DMS53 treated with DMSO at 0.1 percent for 48 hours (cell line): ENCODE measurements around the gene LMTK3.

ENCODE experiments used
- DNase-seq: peaks from one replicate; lab custom pipeline; 2025; ENCODE audit not compliant: unreplicated experiment; lab: John Stamatoyannopoulos, UW

LMTK3 gene, protein sequence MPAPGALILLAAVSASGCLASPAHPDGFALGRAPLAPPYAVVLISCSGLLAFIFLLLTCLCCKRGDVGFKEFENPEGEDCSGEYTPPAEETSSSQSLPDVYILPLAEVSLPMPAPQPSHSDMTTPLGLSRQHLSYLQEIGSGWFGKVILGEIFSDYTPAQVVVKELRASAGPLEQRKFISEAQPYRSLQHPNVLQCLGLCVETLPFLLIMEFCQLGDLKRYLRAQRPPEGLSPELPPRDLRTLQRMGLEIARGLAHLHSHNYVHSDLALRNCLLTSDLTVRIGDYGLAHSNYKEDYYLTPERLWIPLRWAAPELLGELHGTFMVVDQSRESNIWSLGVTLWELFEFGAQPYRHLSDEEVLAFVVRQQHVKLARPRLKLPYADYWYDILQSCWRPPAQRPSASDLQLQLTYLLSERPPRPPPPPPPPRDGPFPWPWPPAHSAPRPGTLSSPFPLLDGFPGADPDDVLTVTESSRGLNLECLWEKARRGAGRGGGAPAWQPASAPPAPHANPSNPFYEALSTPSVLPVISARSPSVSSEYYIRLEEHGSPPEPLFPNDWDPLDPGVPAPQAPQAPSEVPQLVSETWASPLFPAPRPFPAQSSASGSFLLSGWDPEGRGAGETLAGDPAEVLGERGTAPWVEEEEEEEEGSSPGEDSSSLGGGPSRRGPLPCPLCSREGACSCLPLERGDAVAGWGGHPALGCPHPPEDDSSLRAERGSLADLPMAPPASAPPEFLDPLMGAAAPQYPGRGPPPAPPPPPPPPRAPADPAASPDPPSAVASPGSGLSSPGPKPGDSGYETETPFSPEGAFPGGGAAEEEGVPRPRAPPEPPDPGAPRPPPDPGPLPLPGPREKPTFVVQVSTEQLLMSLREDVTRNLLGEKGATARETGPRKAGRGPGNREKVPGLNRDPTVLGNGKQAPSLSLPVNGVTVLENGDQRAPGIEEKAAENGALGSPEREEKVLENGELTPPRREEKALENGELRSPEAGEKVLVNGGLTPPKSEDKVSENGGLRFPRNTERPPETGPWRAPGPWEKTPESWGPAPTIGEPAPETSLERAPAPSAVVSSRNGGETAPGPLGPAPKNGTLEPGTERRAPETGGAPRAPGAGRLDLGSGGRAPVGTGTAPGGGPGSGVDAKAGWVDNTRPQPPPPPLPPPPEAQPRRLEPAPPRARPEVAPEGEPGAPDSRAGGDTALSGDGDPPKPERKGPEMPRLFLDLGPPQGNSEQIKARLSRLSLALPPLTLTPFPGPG (N-terminal part only)

DNA sequence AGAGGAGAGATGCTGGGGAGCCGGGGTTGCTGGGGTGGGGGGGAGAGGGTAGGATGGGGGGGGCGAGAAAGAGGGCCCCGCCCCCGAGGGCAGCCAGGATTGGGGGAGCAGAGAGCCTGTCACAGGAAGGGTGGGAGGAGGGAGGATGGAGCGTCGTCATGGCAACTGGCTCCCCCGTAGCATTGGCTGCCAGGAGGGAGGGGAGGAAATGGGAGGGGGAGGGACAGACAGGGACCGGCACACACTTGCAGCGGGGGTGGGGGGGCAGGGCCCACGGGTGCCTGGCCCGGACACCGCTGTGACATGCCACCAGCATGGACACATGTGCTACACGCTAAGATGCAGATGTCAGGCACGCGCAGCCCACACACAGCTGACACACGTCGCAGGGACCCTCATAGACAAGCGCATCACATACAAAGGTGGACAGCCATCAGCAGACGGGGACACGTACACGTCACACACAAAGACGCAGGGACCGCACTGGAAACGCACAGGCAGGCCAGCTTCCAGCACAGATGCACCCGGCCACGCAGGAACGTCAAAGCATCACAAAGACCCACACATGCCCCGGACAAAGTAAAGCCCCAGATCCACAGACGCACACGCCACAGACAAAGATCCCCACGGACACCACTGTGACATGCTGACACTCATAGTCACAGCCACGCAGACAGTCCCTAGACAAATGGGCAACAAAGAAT lies at the start of gene LMTK3:
LMTK3 (minus strand) TSS at position 36 of the 704 bp plus-strand sequence. CDS start 259 bp downstream, outside the sequence.
- DNase-seq = peak; percentile 71

DNA sequence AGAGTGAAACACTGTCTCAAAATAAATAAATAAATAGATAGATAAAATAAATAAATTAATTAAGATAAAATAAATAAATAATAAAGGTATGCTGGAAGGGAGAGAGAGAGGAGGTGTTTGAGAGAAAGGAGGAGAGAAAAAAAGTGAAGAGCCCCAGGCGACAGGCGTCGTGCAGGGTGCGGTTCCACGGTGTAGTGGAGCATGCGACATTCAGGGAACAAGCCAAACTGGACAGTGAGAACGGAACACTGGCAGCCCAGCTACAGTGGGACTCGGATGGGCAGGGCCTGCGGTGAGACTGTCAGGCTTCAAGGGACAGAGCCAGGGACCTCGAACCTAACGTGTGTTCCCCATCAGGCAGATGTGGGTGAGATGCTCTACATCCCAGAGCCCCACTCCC lies 49.8 kb upstream of the LMTK3 start:
- no peak for DNase-seq

DNA sequence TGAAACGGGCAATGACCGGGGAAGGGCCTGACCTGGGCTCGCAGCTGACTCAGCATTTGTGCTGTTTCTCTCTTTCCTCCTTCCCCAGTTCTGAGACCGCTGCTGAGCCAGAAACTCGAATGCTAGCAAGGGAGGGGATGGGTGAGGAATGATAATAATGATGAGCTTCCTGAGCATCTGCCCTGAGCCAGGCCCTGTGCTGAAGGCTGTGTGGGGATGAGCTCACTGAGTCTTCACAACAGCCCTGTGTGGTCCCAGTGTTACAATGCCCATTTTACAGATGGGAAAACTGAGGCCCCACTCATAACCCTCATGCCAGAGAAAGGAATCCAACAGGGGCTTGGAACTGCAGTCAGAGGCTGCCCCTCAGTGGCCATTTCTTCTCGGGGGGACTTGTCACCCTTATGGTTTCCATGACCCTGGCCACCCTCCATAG lies 48.5 kb upstream of the LMTK3 start:
- no peak for DNase-seq

DNA sequence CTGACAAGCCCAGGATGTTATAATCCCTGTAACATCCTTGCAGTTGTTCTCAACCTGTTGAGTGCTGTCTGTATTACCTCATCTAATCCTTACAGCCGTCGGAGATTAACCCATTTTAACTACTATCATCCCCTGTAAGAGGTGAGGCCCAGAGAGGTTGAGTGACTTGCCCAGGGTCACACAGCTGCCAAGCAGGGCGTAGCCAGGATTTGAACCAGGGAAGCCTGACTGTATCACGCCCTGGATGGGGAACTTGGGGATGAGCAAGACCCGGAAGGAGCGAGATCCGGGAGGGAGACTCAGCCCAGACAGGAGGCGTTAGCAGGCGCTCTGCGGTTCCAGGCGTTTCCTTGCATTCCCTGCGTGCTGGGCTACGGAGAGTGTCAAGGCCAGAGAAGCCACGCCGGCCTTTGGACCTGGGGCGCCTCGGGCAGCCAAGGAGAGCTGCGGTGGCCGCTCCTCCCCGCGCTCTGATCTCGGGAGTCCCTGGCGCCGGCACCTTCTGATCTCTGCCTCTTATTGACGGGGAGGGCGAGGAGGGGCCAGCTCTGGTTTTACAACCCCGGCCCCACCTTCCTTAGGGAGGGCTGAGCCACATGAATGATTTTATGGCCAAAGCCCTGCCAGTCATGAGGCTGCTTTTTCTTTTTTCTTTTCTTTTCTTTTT lies 46.5 kb upstream of the LMTK3 start:
- DNase-seq = no peak

DNA sequence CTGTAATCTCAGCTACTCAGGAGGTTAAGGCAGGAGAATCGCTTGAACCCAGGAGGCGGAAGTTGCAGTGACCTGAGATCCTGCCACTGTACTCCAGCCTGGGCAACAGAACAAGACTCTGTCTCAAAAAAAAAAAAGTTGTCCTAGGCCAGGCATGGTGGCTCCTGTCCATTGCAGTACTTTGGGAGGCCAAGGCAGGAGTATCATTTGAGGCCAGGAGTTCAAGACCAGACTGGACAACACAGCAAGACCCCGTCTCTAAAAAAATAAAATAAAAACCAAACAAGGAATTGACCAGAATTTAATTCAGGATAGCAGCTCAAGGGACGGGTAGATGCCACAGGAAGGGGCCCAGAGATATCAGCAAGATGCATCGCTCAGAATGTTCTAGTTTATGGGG lies 45.2 kb upstream of the LMTK3 start:
- DNase-seq = no peak

DNA sequence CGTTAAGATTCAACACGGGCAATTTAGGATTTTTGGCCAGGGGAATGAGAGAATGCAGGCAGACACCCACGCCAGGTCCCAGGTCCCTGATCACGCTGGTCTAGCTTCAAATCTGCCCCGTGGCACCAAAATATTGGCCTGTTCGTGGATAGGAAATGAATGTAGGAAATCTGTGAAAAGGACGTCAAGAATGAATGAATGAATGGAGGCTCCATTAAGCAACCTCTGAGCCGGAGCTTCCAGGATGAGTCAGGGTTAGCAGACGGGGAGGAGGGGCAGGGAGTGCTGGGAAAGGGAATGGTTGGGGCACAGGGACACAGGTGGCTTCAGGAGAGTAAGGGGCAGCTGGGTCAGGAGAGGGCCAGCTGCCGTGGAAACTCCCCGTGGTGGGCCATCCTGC lies 44.5 kb upstream of the LMTK3 start:
- DNase-seq = peak; percentile 76

DNA sequence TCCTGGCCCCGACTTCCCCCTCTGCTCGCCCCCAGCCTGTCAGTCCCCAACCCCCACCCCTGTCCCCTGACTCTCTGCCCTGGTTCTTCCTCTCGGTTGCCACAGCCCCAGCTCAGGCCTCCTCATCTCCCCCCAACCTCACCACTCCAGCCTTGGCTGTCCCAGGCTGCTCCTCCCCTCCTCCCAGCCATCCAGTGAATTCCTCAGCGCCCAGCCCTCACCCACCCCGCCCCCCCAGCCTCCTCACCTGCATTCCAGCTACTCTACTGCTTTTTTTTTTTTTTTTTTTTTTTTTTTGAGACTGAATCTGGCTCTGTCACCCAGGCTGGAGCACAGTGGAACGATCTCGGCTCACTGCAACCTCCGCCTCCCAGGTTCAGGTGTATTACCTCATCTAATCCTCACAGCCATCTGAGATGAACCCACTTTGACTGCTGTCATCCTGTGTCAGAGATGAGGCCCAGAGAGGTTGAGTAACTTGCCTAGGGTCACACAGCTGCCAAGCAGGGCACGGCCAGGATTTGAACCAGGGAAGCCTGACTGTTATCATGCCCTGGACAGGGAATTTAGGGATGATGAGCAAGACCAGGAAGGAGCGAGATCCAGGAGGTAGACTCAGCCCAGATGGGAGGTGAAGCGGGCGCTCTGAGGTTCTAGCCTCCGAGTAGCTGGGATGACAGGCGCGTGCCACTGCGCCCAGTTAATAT lies 42.9 kb upstream of the LMTK3 start:
- no peak for DNase-seq

DNA sequence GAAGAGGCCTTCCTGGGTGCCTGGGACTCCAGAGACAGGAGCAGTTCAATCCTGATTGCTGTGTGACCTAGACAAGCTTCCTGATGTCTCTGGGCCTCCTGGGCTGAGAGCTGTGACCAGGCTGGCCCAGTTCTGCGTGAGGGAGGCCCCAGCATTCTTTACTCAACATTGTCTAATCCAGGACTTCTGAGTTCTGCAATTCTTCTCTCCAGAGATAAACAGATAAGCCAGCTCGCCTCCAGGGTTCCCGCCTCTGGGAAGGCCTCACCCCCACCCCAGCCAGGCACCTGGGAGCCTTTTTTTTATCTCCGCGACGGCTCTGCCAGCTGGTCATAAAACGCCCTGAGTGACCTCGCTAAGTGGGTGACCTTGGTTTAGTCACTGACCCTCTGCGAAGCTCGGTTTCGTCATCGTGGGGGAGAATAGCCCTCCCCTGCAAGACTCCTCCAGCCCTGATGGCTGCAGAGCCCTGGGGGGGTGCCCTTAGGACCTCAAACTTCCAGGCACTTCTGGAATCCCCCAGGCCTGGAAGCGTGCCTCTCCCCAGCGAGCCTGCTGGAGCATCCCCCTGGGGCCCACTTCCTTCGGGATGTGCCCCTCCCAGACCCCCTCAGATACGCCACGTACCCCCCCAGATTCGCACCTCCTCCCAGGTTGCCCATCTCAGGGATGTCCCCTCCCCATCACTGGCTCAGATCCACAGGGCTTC lies 42.2 kb upstream of the LMTK3 start:
- DNase-seq = peak; percentile 59

DNA sequence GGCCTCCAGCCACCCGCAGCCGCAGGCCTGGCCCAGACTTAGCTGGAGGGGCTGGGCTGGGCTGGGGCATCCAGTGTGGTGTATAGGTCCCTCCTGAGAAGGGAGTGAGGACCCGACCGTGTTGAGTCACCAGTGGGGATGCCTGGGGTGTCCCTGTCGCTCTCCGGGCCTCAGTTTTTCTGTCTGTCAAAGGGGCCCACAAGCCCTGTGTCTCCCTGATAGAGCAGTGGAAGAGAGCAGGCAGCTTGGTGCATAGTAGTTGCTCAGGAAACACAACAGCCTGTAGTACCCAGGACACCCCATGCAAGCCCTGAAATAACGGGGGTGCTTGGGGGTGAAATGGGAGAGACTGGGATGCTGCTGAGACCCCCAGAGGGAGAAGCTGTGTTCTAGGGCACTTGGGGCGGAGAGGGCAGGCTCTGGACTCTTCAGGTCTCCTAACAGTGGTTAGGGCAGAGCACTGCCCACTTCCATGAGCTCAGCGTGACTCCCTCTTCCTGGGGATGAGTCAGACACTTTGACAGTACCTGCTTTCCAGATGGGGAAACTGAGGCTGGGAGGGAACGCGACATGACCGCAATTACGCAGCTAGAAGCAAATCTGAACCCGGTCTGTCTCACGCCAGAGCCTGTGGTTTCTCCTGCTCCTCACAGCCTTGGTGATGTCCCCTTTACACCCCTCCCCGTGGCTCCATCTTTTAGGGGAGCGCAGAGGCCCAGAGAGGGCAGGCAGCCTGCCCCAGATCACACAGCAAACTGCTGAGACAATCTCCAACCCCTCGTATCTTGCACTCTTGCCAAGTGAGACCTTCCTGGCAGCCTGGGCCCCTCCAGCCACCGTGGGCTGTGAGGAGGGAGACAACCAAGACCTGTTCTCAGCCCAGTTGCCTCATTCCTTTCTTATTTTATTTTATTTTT lies 41.0 kb upstream of the LMTK3 start:
- DNase-seq = no peak

DNA sequence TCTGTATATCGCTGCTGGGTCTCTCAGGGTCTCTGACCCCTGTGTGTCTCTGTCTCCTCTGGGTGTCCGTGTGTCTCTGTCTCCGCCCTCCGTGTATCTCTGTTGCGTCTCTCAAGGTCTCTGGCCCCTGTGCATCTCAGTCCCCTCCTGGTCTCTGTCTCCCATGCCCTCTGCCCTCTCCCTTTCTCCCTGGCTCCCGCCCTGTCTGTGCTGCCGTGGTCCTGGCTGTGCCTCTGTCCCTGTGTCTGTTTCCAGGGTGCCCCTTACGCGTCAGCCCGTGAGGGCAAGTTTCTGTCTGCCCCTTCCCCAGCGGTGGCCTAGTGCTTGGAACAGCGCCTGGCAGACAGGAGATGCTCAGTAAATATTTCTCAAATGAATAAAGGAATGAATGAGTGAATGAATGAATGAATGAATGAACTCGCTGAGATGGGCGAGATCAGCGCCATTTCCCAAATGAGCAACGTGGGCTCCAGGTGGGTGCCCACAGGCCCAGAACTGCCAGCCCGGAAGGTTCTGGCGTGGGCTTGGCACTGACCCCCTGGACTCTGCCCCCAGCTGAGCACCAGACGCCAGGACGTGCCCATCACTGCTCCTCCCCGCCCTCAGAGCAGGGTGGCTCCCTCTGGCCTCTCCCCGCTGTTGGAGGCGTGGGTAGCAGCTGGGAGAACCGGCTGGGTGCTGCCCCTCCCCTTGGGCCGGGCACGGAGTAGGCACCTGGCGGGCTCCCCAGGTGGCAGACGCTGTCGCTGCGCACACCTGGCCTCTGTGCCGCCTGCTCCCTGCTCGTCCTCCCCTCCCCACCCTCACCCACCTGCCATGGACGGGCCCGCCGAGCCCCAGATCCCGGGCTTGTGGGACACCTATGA lies 40.0 kb upstream of the LMTK3 start, which contains the start of gene SULT2B1:
SULT2B1 (plus strand) TSS at position 736 of the 866 bp plus-strand sequence; CDS start at position 817, 81 bp downstream.
- peak; percentile 91 for DNase-seq

DNA sequence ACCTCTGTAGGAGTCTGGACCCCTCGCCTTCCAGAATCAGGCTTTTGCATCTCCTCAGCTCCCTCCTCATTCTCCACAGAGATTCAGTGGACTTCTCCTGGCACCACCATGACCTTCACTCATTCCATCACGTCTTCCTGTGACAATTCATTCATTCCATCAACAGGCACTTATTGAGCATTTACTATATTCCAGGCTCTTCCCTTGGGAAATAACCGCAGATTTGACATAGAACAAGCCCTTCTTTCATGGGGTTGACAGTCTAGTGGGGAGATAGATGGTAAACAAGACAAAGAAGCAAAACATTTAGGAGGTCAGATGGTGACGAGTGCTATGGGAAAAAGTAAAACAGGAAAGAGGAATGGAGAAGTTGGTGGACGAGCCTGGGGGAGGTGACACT lies 37.7 kb upstream of the LMTK3 start:
- no peak for DNase-seq

DNA sequence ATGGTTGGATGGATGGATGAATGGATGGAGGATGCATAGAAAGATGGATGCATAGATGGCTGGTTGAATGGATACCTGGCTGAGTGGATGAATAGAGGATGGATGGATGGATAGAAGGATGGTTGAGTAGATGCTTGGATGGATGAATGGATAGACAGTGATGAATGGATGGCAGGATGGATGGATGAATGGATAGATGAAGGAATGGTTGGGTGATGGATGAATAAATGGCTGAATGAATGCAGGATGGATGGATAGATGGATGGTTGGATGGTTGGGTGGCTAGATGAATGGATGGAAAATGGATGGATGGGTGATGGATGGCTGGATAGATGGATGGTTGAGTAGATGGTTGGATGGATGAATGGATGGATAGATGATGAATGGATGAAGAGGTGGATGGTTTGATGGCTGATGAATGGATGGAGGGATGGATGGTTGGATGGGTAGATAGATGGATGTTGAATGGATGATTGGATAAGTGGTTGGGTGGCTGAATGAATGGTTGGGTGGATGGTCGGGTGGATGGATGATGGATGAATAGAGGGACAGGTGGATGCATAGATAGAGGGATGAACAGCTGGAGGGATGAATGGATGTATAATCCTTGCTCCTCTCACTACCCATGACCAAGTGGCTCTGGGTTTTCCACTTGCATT lies 36.7 kb upstream of the LMTK3 start:
- DNase-seq = no peak

DNA sequence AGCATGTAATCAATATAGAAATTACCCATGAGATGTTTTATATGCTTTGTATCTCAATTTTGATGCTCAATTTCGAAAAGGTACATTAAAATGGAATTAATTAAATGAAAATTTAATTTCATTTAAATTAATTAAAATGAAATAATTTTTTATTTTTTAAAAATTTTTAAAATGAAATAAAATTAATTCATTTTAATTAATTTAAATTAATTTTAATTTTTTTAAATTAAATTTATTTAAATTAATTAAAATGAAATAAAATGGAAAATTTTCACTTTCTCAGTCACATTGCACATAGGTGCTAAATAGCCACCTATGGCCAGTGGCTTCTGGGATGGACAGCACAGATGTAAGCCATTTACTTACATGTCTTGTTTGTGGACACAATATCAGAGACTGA lies 36.1 kb upstream of the LMTK3 start:
- DNase-seq = no peak

DNA sequence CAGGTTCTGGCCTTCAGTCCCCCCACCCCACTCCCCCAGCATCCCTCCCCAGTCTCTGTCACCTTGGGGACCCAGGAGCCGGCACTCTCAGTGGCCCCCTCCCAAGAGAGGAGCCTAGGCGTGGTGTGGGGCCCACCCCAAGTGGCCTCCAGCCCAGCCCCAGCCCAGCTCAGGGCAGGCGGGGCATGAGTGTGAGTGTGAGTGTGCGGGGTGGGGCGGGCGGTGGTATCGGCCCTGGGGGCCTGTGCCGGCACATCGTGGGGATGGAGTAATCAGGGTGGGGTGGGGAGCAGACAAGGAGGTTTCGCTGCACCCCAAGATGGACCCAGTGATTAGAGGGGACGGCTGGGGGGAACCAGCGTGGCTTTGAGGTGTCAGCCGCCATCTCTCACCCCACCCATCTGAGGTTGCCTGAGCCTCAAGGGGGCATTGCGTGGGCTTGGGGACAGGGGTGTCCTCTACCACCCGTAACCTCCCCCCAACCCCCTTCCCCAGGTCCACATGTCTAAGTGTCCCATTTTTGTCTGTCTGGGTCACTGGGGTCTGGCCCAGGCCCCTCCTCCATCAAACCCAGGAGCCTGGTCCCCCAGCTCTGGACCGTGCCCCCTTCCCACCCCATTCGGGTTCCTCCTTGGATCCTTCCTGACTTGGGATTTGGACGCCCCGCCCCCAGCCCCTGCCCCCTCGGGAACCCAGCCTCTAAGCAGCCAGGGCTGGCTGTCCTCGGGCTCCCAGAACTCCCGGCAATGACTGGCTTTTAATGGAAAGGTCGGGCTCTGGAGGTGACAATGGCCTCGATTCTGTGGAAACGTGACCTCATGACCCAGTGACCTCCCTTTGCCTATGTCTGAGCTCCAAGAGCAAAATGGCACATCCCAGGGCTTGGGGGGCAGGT lies 33.5 kb upstream of the LMTK3 start:
- DNase-seq = no peak

DNA sequence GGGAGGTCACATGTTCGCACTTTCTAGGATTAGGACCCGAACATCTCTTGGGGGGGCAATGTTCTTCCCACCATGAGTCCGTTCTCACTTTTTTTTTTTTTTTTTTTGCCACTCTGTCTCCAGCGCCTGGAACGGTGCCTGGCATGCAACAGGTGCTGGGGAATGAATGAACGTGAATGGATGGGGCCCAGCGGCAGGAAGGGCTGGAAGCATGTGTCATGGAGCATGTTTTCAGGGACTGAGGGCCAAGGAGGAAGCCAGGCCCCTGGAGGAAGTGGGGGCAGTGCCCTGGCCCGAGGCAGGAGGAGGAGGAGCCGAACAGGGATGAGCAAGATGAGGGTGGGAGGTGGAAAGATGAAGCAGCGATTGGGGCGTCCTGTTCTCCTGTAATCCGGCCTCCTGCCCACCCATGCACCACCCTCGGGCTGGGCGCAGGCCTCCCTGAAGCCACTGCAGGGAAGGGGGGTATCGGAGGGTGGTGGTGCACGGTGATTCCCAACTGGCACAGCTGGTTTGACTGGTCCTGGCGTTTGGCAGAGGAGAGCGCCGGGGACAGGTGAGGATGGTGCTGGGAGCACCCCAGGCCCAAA lies 31.6 kb upstream of the LMTK3 start:
- DNase-seq = peak; percentile 96
